IMR-90 (cell line): ENCODE results near the gene ARPC5L. TPM values are rescaled to one million over a fixed set of nuclear protein-coding genes. Genes with fewer than 3 reads are reported as not detected.
A peak's percentile ranks its signal among the peaks of the same experiment; 100 is the strongest.

Experiments used
- ATAC-seq: fragments of 200-7000 bp; cut with Tn5 transposase; 2 replicates; pipeline ENCODE4 v1.9.1; 2020; ENCODE audit warnings: low read depth, mild to moderate bottlenecking, moderate library complexity
- BruUV-seq: library from RNA; stranded (reverse); fragments of 400-500 nt; replicated peaks from 2 replicates; lab custom pipeline; 2021; lab: Mats Ljungman, UMichigan
- CTCF ChIA-PET: fragments of 300-600 bp; formaldehyde crosslinking; extraction: SDS; loops from one replicate; lab custom pipeline; 2021; ENCODE audit warnings: antibody characterized with exemption; lab: Yijun Ruan, JAX
- POLR2A ChIA-PET: fragments of 300-600 bp; sonication (Branson Sonifier 250); formaldehyde crosslinking; loops from one replicate; lab custom pipeline; 2022; ENCODE audit warnings: antibody characterized with exemption; ENCODE audit not compliant: unreplicated experiment; lab: Charles Lee
- DNase-seq: peaks from one replicate; pipeline ENCODE4 v3.0.0; 2013
- H2AFZ ChIP-seq: replicated peaks from 2 replicates; pipeline ENCODE3; 2013; ENCODE audit warnings: low read length, mild to moderate bottlenecking; ENCODE audit not compliant: poor library complexity
- H2AK5ac ChIP-seq: 2 replicates; pipeline ENCODE4 v1.6.1; 2013; ENCODE audit warnings: low read depth, low read length, inconsistent platforms
- H2AK9ac ChIP-seq: replicated peaks from 2 replicates; pipeline ENCODE3; 2013; ENCODE audit warnings: mild to moderate bottlenecking, low read depth, low read length, moderate library complexity; ENCODE audit not compliant: poor library complexity
- H2BK120ac ChIP-seq: 2 replicates; pipeline ENCODE4 v1.6.1; 2013; ENCODE audit warnings: low read depth, low read length, inconsistent platforms
- H2BK15ac ChIP-seq: 3 replicates; pipeline ENCODE4 v1.6.1; 2013; ENCODE audit warnings: low read depth, low read length, inconsistent platforms
- H2BK20ac ChIP-seq: 2 replicates; pipeline ENCODE4 v1.6.1; 2013; ENCODE audit warnings: low read depth, mild to moderate bottlenecking, inconsistent platforms, low read length, moderate library complexity
- H2BK5ac ChIP-seq: 2 replicates; pipeline ENCODE4 v1.6.1; 2013; ENCODE audit warnings: mild to moderate bottlenecking, low read depth, low read length, inconsistent platforms; ENCODE audit not compliant: poor library complexity, severe bottlenecking
- H3K14ac ChIP-seq: replicated peaks from 2 replicates; pipeline ENCODE4 v1.6.1; 2013; ENCODE audit warnings: low read depth, low read length, inconsistent platforms
- H3K18ac ChIP-seq: 2 replicates; pipeline ENCODE4 v1.6.1; 2013; ENCODE audit warnings: low read depth, low read length, control low read depth
- H3K23ac ChIP-seq: 2 replicates; pipeline ENCODE4 v1.6.1; 2013; ENCODE audit warnings: low read depth, low read length, inconsistent platforms
- H3K27ac ChIP-seq: 2 replicates; pipeline ENCODE4 v1.5.1; 2013; ENCODE audit warnings: mild to moderate bottlenecking, control low read depth, low read length; ENCODE audit not compliant: insufficient read depth
- H3K27me3 ChIP-seq: 2 replicates; pipeline ENCODE4 v1.6.1; 2013; ENCODE audit warnings: low read length; ENCODE audit not compliant: control insufficient read depth, insufficient read depth
- H3K36me3 ChIP-seq: 2 replicates; pipeline ENCODE4 v1.6.1; 2013; ENCODE audit warnings: low read length, mixed read lengths; ENCODE audit not compliant: control insufficient read depth, insufficient read depth
- H3K4ac ChIP-seq: 2 replicates; pipeline ENCODE4 v1.6.1; 2013; ENCODE audit warnings: low read depth, low read length, inconsistent platforms
- H3K4me1 ChIP-seq: 2 replicates; pipeline ENCODE4 v1.6.1; 2013; ENCODE audit warnings: low read length, mixed read lengths; ENCODE audit not compliant: control insufficient read depth, insufficient read depth
- H3K4me2 ChIP-seq: 2 replicates; pipeline ENCODE4 v1.6.1; 2013; ENCODE audit warnings: low read depth, mild to moderate bottlenecking, control low read depth, low read length, moderate library complexity
- H3K4me3 ChIP-seq: 2 replicates; pipeline ENCODE4 v1.5.1; 2013; ENCODE audit warnings: low read depth, mild to moderate bottlenecking, control low read depth, low read length, moderate library complexity; ENCODE audit not compliant: insufficient read depth
- H3K56ac ChIP-seq: 2 replicates; pipeline ENCODE4 v1.6.1; 2013; ENCODE audit warnings: low read length, inconsistent platforms; ENCODE audit not compliant: insufficient read depth; ENCODE audit errors: extremely low read depth
- H3K79me1 ChIP-seq, 2 experiments: 2 replicates each; pipeline ENCODE4 v1.6.1; 2013; ENCODE audit warnings: low read length in 2 of 2, inconsistent platforms in 1 of 2, low read depth in 1 of 2
- H3K9ac ChIP-seq: 2 replicates; pipeline ENCODE4 v1.6.1; 2013; ENCODE audit warnings: low read depth, low read length, control low read depth
- H3K9me1 ChIP-seq: 2 replicates; pipeline ENCODE4 v1.6.1; 2013; ENCODE audit warnings: low read length, inconsistent platforms; ENCODE audit not compliant: insufficient read depth
- H3K9me3 ChIP-seq: 2 replicates; pipeline ENCODE4 v1.6.1; 2013; ENCODE audit warnings: low read length; ENCODE audit not compliant: control insufficient read depth, insufficient read depth
- H4K20me1 ChIP-seq: 2 replicates; pipeline ENCODE4 v1.6.1; 2013; ENCODE audit warnings: low read length, inconsistent platforms; ENCODE audit not compliant: insufficient read depth
- H4K5ac ChIP-seq: 2 replicates; pipeline ENCODE4 v1.6.1; 2013; ENCODE audit warnings: mild to moderate bottlenecking, low read depth, low read length, control low read depth
- H4K8ac ChIP-seq, 2 experiments: 2 replicates each; pipeline ENCODE4 v1.6.1; 2013; ENCODE audit warnings: low read depth in 2 of 2, low read length in 2 of 2, control low read depth in 1 of 2, inconsistent platforms in 1 of 2
- H4K91ac ChIP-seq: 2 replicates; pipeline ENCODE4 v1.6.1; 2013; ENCODE audit warnings: low read depth, low read length, inconsistent platforms; ENCODE audit not compliant: insufficient read depth
- BHLHE40 ChIP-seq: fragments of 150-350 bp; IDR thresholded peaks from 2 replicates; pipeline ENCODE4 v1.6.1; 2016; ENCODE audit warnings: mild to moderate bottlenecking, low read depth, low read length
- CTCF ChIP-seq: conservative IDR thresholded peaks from 2 replicates; pipeline ENCODE4 v1.5.1; 2012; ENCODE audit warnings: mild to moderate bottlenecking, low read depth, low read length, improper control_type of control experiment
- ELK1 ChIP-seq: fragments of 150-350 bp; IDR thresholded peaks from 2 replicates; pipeline ENCODE4 v1.6.1; 2016; ENCODE audit warnings: low read depth, mild to moderate bottlenecking, low read length, moderate library complexity, borderline replicate concordance
- MAFK ChIP-seq: IDR thresholded peaks from 2 replicates; pipeline ENCODE4 v1.6.1; 2012; ENCODE audit warnings: low read depth, low read length, improper control_type of control experiment
- MXI1 ChIP-seq: IDR thresholded peaks from 2 replicates; pipeline ENCODE4 v1.6.1; 2012; ENCODE audit warnings: low read depth, mild to moderate bottlenecking, low read length, moderate library complexity, borderline replicate concordance
- RAD21 ChIP-seq: IDR thresholded peaks from 2 replicates; pipeline ENCODE4 v1.6.1; 2012; ENCODE audit warnings: low read length, improper control_type of control experiment
- RCOR1 ChIP-seq: IDR thresholded peaks from 2 replicates; pipeline ENCODE4 v1.6.1; 2012; ENCODE audit warnings: mild to moderate bottlenecking, low read length, improper control_type of control experiment; ENCODE audit not compliant: insufficient replicate concordance
- SMC3 ChIP-seq: fragments of 150-350 bp; IDR thresholded peaks from 2 replicates; pipeline ENCODE4 v1.6.1; 2016; ENCODE audit warnings: low read depth, mild to moderate bottlenecking, antibody characterized with exemption, low read length, moderate library complexity
- WGBS, 2 experiments: methylation state at CpG; one replicate each; pipeline versions ENCODE4 v1.1.5 to v1.1.7; 2013; ENCODE audit warnings: missing lambda C conversion rate in 2 of 2; ENCODE audit not compliant: insufficient read length in 1 of 2; ENCODE audit errors: extremely low coverage in 2 of 2; 5-methylcytosine and 5-hydroxymethylcytosine counted together
- dilution Hi-C: fragments of 300-500 bp; cut with HindIII; formaldehyde crosslinking; loops from one replicate; pipeline ENCODE4 v1.14.3; 2018; ENCODE audit warnings: low sequenced_read_pairs; ENCODE audit not compliant: unreplicated experiment
- in situ Hi-C: fragments of 300-500 bp; cut with MboI; formaldehyde crosslinking; loops from 3 replicates; pipeline ENCODE4 v1.14.3; 2019; ENCODE audit warnings: low sequenced_read_pairs, inconsistent platforms, mixed read lengths
- intact Hi-C: fragments of 100-400 bp; cut with micrococcal nuclease; formaldehyde crosslinking; loops from 2 replicates; pipeline ENCODE4 v1.10.0; 2022
- polyA plus RNA-seq, 3 experiments: library from polyadenylated mRNA; depleted of rRNA; stranded (reverse); fragments of >200 nt; gene quantifications; 2 replicates each; pipeline ENCODE4 v1.2.3, GENCODE V29; 2012; ENCODE audit warnings: low replicate concordance in 1 of 3
- total RNA-seq: library from RNA; depleted of rRNA; stranded (reverse); fragments of >200 nt; gene quantifications from 2 replicates; pipeline ENCODE4 v1.2.3, GENCODE V29; 2012

ARPC5L gene
- total and polyA plus RNA-seq, 2 of the 4 experiments (the other 2 are of a cell fraction): 11.1 to 53.8 TPM

- H2BK20ac ChIP-seq: no peak overlapping the region
- H3K23ac ChIP-seq: no peak overlapping the region
- ChIA-PET CTCF (interaction anchor here (0.6 to 1.6 kb wide), 8 partner anchors 10 to 288 kb away, joined by 3 to 16 read pairs (median 5); partner anchors contain the start of genes NR6A1 and WDR38), POLR2A (no interaction called here)
- no peak overlapping the region for H2BK120ac ChIP-seq
- H3K4ac ChIP-seq: no peak overlapping the region
- in situ Hi-C loops: no loop called here
- no peak overlapping the region for H4K91ac ChIP-seq
- no TSS peak for BruUV-seq
- peak overlapping the region; percentile 39 for H2AFZ ChIP-seq
- H2AK5ac ChIP-seq: no peak overlapping the region; the same call in 1 of the 2 replicates
- no peak overlapping the region for H2BK15ac ChIP-seq
- no peak overlapping the region for H4K5ac ChIP-seq
- H3K9me3 ChIP-seq: no peaks in the 10 kb centered on the region
- no peak overlapping the region for H4K8ac ChIP-seq
- H2AK9ac ChIP-seq: peak overlapping the region; percentile 5
- no peaks in the 10 kb centered on the region for H3K79me1 ChIP-seq
- H3K36me3 ChIP-seq: no peaks in the 10 kb centered on the region
- ATAC-seq: peak; percentile 73
- peak; percentile 30 for DNase-seq
- TF ChIP-seq SMC3: peak; percentile 20; the same call in 1 of the 2 replicates
- TF ChIP-seq CTCF: peak; percentile 51
- no peak for TF ChIP-seq RCOR1
- TF ChIP-seq ELK1: no peak
- TF ChIP-seq BHLHE40: no peak
- no peak for TF ChIP-seq MAFK
- peak; percentile 42 for TF ChIP-seq RAD21
- no peak for TF ChIP-seq MXI1
- H3K14ac ChIP-seq: no peak overlapping the region
- dilution Hi-C loops: no loop called here
- H3K27ac ChIP-seq: no peak overlapping the region
- no peaks in the 10 kb centered on the region for H4K20me1 ChIP-seq
- no peak overlapping the region for H2BK5ac ChIP-seq
- no peak overlapping the region for H3K9ac ChIP-seq
- peaks cover 8% of the 10 kb centered on the region for H3K4me1 ChIP-seq
- no peak overlapping the region for H3K4me2 ChIP-seq
- H3K18ac ChIP-seq: no peak overlapping the region
- intact Hi-C loops: loop anchor here (1.0 kb wide), 1 partner anchor 65 kb away; no protein-coding TSS in a partner anchor
- no peaks in the 10 kb centered on the region for H3K9me1 ChIP-seq
- H3K27me3 ChIP-seq: no peaks in the 10 kb centered on the region
- H3K4me3 ChIP-seq: no peak overlapping the region
- 100% methylated on average over 1 of the region's 12 CpGs; no CpG with 5 or more reads in 1 of the 2 experiments for WGBS, 2 experiments
- no peak overlapping the region for H3K56ac ChIP-seq
Measured at GRCh38 chr9:124839612-124840299, 22.2 kb upstream of the ARPC5L start.
